Endometrium (tissue), 2 donors: Measurements from ENCODE around the gene DLX2.
"Not testable (repeated sequence)": the region's sequence is repeated elsewhere in the genome, so short reads cannot be mapped to it uniquely, and the experiment has no call there.

Experiments
- FAIRE-seq: peaks from 2 replicates; lab custom pipeline; 2012; peaks lifted over from hg19 to GRCh38; lab: Jason Lieb, UNC
- donor health status: control.
- donor health status: control.

Gene DLX2

GRCh38 chr2:172102391-172103359 lies at the start of gene DLX2:
Gene DLX2, minus strand, starts transcription at chr2:172102900. Its CDS starts 362 bp downstream, at chr2:172102538.
- no peak for FAIRE-seq

DNA sequence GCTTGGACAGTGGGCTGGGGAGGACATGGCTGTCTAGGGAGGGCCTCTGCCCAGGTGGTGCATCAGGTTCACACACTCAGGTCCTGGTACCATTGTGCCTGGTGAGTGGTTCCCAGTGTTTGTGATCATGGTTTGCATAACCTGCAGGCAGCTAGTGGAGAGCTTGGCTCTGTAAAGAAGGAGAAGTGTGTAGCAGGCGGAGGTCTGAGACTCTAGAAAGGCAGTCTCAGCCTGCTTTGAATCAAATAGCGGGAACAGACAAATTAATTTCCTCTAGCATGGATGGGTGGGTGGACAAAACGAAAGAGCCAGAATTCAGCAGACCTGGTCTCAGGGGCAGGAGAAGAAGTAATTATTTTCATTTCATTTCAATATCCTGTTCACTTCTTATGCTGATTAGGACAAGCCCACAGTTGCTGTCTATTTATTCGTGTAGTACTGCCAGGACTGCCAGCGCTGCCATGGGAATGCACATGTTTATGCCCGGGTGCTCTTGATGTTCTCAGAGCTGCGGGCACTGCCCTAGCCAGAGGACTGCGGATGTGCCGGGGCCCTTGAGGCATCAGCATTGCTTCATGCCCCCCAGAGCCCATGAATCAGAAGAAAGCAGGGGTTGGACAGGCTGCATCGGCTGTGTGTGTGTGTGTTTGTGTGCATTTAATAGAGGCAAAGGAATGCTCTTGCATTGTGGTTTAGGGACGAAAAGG lies 45.4 kb upstream of the DLX2 start:
- FAIRE-seq = no peak

DNA sequence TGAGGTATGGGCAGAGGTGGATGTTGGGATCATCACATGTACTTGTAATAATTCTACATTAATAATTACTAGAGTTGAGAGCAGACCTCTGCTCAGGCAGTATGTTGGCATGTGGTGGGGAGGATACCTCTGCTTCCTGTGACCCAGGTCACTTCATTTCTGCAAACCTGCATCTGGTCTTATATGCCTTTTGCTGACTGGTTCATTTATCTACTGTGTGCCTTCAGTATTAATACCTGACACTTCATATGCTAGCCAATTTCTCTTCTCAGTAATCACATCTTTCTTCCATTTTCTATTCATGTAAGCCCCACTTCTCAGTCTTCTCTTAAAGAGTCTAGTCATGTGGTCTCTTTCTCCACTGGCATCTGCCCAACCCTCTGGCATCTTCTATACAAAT lies 41.1 kb upstream of the DLX2 start:
- FAIRE-seq = no peak

DNA sequence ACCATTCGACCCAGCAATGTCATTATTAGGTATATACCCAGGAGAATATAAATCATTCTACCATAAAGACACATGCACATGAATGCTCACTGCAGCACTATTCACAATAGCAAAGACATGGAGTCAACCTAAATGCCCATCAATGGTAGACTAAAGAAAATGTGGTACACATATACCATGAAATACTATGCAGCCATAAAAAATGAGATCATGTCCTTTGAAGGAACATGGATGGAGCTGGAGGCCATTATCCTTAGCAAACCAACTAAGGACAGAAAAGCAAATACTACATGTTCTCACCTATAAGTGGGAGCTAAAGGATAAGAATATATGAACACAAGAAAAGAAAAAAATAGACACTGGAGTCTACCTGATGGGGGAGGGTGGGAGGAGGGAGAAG lies 36.0 kb upstream of the DLX2 start:
- FAIRE-seq = not testable (repeated sequence)

GRCh38 chr2:172137943-172138342 lies 35.2 kb upstream of the DLX2 start:
- FAIRE-seq = no peak

DNA sequence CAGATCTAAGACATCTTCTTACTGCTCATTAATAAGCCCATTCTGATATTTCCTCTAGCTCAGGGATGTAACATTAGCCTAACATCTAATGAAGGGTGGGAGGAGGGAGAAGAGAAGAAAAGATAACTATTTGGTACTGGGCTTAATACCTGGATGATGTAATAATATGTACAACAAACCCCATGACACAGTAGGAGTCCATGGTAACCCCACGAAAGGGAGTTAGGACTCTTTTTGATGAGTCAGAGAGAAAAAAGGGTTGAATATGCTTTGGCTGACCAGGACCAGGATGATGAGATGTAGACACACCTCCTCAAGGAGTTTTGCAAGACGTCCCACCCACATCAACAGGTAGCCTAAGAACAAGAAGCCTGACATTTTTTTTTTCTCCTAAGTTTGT lies 34.4 kb upstream of the DLX2 start:
- no peak for FAIRE-seq

- FAIRE-seq = no peak
These were observed 32.7 kb upstream of the DLX2 start for GRCh38 chr2:172135446-172135845.

- FAIRE-seq = no peak
These were observed 31.6 kb upstream of the DLX2 start for GRCh38 chr2:172134270-172134669.

DNA sequence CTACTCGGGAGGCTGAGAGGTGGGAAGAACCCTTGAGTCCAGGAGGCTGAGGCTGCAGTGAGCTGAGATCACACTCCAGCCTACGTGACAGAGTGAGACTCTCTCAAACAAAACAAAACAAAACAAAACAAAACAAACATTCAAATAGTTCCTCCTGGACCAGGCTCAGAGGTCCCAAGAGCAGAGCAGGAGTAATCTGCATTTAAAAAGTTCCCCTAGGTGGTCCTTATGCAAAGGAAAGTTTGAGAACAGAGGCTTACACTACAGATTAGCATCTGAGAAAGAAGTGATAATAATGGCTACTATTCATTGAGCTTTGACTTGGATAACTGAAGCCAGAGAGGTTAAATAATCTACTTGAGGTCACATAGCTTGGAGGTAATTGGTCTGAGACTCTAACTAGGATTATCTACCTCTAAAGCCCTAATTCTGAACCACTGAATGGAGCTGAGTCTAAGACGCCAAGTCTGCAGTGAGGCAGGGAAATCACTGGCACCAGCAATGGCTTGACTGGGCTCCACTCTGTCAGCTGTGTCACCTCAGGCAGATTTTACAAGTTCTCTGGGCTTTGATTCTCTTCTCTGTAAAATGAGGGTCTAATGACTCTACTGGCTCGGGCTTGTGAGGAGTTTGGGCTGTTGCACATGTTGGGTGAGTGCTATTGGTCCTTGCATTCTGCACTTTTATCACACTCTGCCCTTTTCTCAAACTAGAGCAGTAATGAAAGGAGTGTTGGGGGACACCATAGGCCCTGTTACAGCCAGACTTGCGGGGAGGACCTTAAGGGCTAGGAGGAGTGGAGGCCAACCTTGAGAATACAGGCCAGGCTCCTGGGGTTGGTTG lies 29.2 kb upstream of the DLX2 start:
- no peak for FAIRE-seq

DNA sequence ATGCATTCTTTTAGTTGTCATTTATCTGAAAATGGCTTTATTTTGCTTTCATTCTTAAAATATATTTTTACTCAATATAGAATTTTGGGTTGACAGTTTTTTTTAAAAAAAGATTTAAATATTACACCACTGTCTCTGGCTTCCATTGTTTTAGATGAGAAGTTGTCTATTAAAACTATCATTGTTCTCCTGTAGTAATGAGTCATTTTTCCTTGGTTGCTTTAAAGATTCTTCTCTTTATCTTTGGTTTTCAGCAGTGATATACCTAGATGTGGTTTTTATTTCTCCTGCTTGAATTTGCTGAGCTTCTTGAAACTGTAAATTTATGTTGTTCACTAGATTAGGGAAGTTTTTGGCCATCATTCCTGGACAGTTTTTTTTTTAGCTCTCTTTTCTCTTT lies 26.7 kb upstream of the DLX2 start:
- FAIRE-seq = no peak

GRCh38 chr2:172128484-172128883 lies 25.8 kb upstream of the DLX2 start:
- FAIRE-seq = no peak

GRCh38 chr2:172120118-172120517 lies 17.4 kb upstream of the DLX2 start:
- no peak for FAIRE-seq

- FAIRE-seq = no peak
These were observed 16.4 kb upstream of the DLX2 start for GRCh38 chr2:172119089-172119488.

GRCh38 chr2:172116107-172116506 lies 13.4 kb upstream of the DLX2 start:
- no peak for FAIRE-seq

DNA sequence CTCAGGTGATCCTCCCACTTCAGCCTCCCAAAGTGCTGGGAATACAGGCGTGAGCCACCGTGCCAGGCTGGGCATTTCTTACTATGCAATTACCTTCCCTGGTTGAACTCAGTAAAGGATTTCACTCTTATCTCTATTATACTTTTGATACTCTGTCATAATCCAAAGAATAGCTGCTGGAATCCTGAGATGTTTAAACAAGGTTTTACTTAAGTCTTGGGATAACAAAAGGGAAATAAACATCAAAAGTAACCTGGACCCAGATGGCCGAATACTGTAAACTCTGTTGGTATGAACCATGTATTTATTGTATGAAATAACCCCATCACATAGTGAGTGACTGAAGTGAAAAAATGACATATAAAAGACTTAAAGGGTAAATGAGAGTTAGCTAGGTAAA lies 11.9 kb upstream of the DLX2 start:
- FAIRE-seq = no peak

DNA sequence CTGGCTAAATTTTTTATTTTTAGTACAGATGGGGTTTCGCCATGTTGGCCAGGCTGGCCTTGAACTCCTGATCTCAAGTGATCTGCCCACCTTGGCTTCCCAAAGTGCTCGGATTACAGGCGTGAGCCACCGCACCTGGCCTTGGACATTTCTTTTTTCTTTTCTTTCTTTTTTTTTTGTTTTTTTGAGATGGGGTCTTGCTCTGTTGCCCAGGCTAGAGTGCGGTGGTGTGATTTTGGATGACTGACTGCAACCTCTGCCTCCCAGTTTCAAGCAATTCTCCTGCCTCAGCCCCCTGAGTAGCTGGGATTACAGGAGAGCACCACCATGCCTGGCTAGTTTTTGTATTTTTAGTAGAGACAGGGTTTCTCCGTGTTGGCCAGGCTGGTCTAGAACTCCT lies 11.5 kb upstream of the DLX2 start:
- FAIRE-seq = not testable (repeated sequence)

GRCh38 chr2:172113617-172114016 lies 10.9 kb upstream of the DLX2 start:
- FAIRE-seq = no peak

GRCh38 chr2:172109988-172110811 lies 7.5 kb upstream of the DLX2 start:
- no peak for FAIRE-seq

DNA sequence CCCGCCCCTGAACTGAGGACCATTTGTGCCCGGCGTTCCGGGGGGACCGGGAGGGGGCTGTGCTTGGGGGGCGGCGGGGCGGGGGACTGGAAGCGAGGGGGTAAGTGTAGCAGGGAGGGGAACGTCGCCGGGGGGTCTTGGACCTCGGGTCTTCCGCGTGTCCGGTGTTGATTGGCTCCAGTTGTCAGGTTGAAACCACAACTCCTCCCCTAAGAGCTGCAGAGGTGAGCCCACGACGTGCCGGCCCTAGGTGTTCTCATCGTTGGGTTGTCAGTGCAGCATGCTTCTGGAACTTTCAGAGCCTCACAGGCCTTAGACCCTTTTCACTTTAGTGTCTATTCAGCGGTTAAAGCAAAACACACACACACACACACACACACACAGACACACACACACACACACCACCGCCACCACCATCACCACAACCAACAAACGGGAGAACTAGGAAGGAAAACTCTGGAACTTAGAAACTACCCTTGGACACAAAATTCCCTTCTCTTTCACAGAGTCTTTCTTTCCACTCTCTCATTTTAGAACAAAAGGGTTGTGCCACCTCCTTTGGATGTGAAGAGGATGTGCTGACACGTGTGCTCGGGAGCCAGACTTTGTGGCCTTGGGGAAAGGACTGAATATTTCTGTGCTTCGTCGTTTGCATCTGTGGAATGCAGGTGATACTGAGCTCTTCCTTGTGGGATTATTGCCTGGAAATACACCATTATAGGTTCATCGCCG lies 6.7 kb upstream of the DLX2 start:
- FAIRE-seq = no peak

GRCh38 chr2:172108587-172108930 lies 5.9 kb upstream of the DLX2 start:
- no peak for FAIRE-seq
